ENCODE data around the gene CDH8.

The CDH8 gene

DNA sequence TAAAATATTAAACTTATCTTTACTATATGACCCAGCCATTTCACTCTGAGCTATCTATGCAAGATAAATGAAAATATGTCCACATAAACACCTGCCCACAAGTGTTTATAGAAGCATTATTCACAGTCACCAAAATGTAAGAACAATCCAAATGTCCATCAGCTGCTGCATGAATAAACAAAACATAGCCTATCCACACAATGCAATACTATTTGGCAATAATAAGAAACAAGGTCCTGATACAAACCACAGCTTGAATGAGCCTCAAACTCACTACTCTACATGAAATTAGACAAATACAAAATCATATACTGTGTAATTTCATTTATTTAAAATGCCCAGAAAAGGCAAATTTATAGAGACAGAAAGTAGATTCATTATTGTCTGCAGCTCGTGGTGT lies 355.1 kb downstream of the CDH8 start:
- TF ChIP-seq, protein P1, sequence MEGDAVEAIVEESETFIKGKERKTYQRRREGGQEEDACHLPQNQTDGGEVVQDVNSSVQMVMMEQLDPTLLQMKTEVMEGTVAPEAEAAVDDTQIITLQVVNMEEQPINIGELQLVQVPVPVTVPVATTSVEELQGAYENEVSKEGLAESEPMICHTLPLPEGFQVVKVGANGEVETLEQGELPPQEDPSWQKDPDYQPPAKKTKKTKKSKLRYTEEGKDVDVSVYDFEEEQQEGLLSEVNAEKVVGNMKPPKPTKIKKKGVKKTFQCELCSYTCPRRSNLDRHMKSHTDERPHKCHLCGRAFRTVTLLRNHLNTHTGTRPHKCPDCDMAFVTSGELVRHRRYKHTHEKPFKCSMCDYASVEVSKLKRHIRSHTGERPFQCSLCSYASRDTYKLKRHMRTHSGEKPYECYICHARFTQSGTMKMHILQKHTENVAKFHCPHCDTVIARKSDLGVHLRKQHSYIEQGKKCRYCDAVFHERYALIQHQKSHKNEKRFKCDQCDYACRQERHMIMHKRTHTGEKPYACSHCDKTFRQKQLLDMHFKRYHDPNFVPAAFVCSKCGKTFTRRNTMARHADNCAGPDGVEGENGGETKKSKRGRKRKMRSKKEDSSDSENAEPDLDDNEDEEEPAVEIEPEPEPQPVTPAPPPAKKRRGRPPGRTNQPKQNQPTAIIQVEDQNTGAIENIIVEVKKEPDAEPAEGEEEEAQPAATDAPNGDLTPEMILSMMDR (IDR thresholded peaks at IDR 0.05) = no peak
- DNase-seq = no peak
- intact Hi-C loops (cut with DNase I; ENCODE audit: low total_unique reads) = no loop called here
- Histone ChIP-seq H3K4me3 (no peak overlapping the region), H3K36me3 (no peaks in the 10 kb centered on the region), H3K27me3 (no peaks in the 10 kb centered on the region), H3K4me1 (no peaks in the 10 kb centered on the region), H3K27ac (no peak overlapping the region), H3K9me3 (no peaks in the 10 kb centered on the region)

DNA sequence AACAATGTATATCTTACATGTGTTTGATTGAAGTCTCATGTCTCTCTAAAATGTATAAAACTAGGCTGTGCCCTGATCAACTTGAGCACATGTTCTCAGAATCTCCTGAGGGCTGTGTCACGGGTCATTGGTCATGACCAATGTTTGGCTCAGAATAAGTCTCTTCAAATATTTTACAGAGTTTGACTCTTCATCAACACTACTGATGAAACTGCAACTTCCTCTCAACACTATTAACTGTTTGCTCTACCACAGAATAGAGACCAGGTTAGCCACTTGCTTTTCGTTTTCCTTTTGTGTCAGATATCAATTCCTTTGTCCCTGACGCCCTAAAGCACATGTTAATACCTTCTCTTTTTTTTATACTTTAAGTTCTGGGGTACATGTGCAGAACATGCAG lies 358.1 kb downstream of the CDH8 start:
- Histone ChIP-seq H3K4me3 (no peak overlapping the region), H3K36me3 (no peaks in the 10 kb centered on the region), H3K4me1 (no peaks in the 10 kb centered on the region), H3K27me3 (no peaks in the 10 kb centered on the region), H3K9me3 (no peaks in the 10 kb centered on the region), H3K27ac (no peak overlapping the region)
- no peak for DNase-seq
- TF ChIP-seq, protein P1 (IDR thresholded peaks at IDR 0.05) = no peak
- intact Hi-C loops (cut with DNase I; ENCODE audit: low total_unique reads) = no loop called here

DNA sequence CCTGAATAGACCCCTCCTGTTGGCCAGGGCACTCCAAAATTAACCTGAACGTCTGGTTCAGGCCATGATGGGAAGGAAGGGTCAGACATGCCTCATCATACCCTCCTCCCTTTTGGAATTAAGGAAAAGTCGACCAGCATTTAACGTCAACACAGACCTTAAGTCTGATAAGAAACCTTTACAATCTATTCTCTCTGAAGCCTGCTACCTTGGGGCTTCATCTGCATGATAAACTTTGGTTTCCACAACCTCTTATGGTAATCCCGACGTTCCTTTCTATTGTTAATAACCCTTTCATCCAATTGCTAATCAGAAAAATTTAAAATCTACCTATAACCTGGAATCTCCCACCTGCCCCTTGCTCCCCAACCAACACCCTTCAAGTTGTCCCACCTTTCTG lies 358.5 kb downstream of the CDH8 start:
- intact Hi-C loops (cut with DNase I; ENCODE audit: low total_unique reads) = no loop called here
- Histone ChIP-seq H3K9me3 (no peaks in the 10 kb centered on the region), H3K36me3 (no peaks in the 10 kb centered on the region), H3K4me1 (no peaks in the 10 kb centered on the region), H3K27me3 (no peaks in the 10 kb centered on the region), H3K4me3 (no peak overlapping the region), H3K27ac (no peak overlapping the region)
- TF ChIP-seq, protein P1 (IDR thresholded peaks at IDR 0.05) = no peak
- no peak for DNase-seq

DNA sequence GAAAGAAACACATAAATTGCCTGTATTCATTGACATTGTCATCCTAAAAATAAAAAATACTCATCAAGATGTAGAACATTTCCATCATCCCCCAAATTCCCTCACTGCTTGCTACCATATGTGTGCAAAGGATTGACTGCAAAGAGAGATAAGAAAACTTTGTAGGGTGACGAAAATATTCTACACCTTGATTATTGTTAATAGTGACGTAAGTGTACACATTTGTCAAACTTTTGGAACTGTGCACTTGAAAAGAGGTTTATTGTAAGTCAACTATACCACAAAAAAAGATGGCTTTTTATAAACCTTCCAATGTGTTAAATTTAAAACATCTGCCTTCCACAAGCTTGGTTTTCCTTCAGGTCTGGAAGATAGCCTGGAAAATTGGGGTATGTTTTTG lies 359.5 kb downstream of the CDH8 start:
- H3K27ac ChIP-seq = no peak overlapping the region
- intact Hi-C loops (cut with DNase I; ENCODE audit: low total_unique reads) = no loop called here
- no peaks in the 10 kb centered on the region for H3K27me3 ChIP-seq
- no peaks in the 10 kb centered on the region for H3K9me3 ChIP-seq
- H3K4me3 ChIP-seq = no peak overlapping the region
- no peaks in the 10 kb centered on the region for H3K4me1 ChIP-seq
- H3K36me3 ChIP-seq = no peaks in the 10 kb centered on the region
- TF ChIP-seq, protein P1 (IDR thresholded peaks at IDR 0.05) = no peak
- no peak for DNase-seq

DNA sequence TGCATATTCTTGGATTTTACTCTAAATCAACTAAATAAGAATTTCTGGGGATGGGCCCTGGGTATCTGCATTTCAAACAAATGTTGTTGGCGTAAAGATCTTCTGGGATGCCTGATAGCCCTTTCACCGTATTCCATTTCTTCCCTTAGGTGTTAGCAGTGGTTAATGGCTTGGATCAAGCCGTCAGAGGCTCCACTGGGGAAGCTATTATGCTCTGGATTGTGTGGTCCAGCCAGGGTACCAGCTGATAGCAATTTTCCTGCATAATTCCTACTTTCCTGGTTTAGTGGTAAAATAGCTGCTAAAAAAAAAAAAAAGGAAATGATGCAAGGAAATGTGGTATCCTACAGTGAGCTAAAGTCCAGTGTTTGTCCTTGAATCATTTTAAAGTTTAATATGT lies 365.1 kb downstream of the CDH8 start:
- no peak overlapping the region for H3K4me3 ChIP-seq
- peaks cover 0 to 4% of the 10 kb centered on the region in 2 donors for H3K27me3 ChIP-seq
- DNase-seq = no peak
- no peaks in the 10 kb centered on the region for H3K9me3 ChIP-seq
- no peak overlapping the region for H3K27ac ChIP-seq
- H3K4me1 ChIP-seq = no peaks in the 10 kb centered on the region
- intact Hi-C loops (cut with DNase I; ENCODE audit: low total_unique reads) = no loop called here
- H3K36me3 ChIP-seq = no peaks in the 10 kb centered on the region
- TF ChIP-seq, protein P1 (IDR thresholded peaks at IDR 0.05) = no peak

DNA sequence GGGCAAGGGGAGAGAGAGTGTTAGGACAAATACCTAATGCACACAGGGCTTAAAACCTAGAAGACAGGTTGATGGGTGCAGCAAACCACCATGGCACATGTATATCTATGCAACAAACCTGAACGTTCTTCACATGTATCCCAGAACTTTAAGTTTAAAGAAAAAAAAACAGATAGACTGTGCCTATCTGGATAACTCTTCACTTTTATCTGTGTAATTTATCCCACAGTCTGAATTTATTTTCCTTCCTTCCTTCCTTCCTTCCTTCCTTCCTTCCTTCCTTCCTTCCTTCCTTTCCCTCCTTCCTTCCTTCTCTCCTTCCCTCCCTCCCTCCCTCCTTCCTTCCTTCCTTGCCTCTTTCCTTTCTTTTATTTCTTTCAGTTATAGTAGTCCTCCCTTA lies 370.7 kb downstream of the CDH8 start:
- DNase-seq = no peak
- no peaks in the 10 kb centered on the region for H3K4me1 ChIP-seq
- no peak overlapping the region for H3K4me3 ChIP-seq
- H3K9me3 ChIP-seq = no peaks in the 10 kb centered on the region
- TF ChIP-seq, protein P1 (IDR thresholded peaks at IDR 0.05) = no peak
- no peaks in the 10 kb centered on the region for H3K27me3 ChIP-seq
- H3K36me3 ChIP-seq = no peaks in the 10 kb centered on the region
- no peak overlapping the region for H3K27ac ChIP-seq
- intact Hi-C loops (cut with DNase I; ENCODE audit: low total_unique reads) = no loop called here

All from tibial artery (tissue), 4 donors.